ENCODE results near the gene GPA33. TPM values are rescaled to one million over a fixed set of nuclear protein-coding genes. Genes with fewer than 3 reads are reported as not detected.

GPA33 gene
- total and polyA plus RNA-seq, 9 of the 15 experiments (the other 6 are each of a cell fraction or from before 2014, with no cell fraction given): 0.13 TPM; not detected in 8

GRCh38 chr1:167064621-167065020 is 25.6 kb downstream of the GPA33 start (continued):
- TF ChIP-seq NELFE (IDR thresholded peaks at IDR 0.05; ENCODE audit: insufficient read depth, insufficient read length) (no peak), TEAD4 (IDR thresholded peaks at IDR 0.05; ENCODE audit: low read length) (peak; percentile 10; the same call in 1 of the 2 replicates), TEAD4 (CRISPR knock-in tag; IDR thresholded peaks at IDR 0.05; ENCODE audit: borderline replicate concordance) (no peak), HIVEP1 (CRISPR knock-in tag; IDR thresholded peaks at IDR 0.05) (no peak), GTF3C2 (IDR thresholded peaks at IDR 0.05; ENCODE audit: borderline replicate concordance, extremely low read depth, insufficient read length) (no peak), BHLHE40 (IDR thresholded peaks at IDR 0.05; ENCODE audit: low read length) (peak; percentile 79), HSF4 (CRISPR knock-in tag; IDR thresholded peaks at IDR 0.05; ENCODE audit: borderline replicate concordance) (no peak), RBM39 (optimal IDR thresholded peaks at IDR 0.05; ENCODE audit: low read depth, low read length) (no peak), SMARCA4 (IDR thresholded peaks at IDR 0.05) (no peak), ZNF232 (CRISPR knock-in tag; IDR thresholded peaks at IDR 0.05) (no peak), ZNF311 (CRISPR knock-in tag; IDR thresholded peaks at IDR 0.05) (no peak), ETS1 (conservative IDR thresholded peaks at IDR 0.05; ENCODE audit: control insufficient read depth, low read depth, low read length) (no peak), ZNF146 (CRISPR knock-in tag; IDR thresholded peaks at IDR 0.05; ENCODE audit: unreplicated experiment) (no peak), CTBP1 (IDR thresholded peaks at IDR 0.05; ENCODE audit: borderline replicate concordance) (peak; percentile 99)
- TF ChIP-seq, protein P1, sequence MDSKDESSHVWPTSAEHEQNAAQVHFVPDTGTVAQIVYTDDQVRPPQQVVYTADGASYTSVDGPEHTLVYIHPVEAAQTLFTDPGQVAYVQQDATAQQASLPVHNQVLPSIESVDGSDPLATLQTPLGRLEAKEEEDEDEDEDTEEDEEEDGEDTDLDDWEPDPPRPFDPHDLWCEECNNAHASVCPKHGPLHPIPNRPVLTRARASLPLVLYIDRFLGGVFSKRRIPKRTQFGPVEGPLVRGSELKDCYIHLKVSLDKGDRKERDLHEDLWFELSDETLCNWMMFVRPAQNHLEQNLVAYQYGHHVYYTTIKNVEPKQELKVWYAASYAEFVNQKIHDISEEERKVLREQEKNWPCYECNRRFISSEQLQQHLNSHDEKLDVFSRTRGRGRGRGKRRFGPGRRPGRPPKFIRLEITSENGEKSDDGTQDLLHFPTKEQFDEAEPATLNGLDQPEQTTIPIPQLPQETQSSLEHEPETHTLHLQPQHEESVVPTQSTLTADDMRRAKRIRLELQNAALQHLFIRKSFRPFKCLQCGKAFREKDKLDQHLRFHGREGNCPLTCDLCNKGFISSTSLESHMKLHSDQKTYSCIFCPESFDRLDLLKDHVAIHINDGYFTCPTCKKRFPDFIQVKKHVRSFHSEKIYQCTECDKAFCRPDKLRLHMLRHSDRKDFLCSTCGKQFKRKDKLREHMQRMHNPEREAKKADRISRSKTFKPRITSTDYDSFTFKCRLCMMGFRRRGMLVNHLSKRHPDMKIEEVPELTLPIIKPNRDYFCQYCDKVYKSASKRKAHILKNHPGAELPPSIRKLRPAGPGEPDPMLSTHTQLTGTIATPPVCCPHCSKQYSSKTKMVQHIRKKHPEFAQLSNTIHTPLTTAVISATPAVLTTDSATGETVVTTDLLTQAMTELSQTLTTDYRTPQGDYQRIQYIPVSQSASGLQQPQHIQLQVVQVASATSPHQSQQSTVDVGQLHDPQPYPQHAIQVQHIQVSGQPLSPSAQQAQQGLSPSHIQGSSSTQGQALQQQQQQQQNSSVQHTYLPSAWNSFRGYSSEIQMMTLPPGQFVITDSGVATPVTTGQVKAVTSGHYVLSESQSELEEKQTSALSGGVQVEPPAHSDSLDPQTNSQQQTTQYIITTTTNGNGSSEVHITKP (IDR thresholded peaks at IDR 0.05; ENCODE audit: partially characterized antibody): no peak
- TF ChIP-seq, protein P2, sequence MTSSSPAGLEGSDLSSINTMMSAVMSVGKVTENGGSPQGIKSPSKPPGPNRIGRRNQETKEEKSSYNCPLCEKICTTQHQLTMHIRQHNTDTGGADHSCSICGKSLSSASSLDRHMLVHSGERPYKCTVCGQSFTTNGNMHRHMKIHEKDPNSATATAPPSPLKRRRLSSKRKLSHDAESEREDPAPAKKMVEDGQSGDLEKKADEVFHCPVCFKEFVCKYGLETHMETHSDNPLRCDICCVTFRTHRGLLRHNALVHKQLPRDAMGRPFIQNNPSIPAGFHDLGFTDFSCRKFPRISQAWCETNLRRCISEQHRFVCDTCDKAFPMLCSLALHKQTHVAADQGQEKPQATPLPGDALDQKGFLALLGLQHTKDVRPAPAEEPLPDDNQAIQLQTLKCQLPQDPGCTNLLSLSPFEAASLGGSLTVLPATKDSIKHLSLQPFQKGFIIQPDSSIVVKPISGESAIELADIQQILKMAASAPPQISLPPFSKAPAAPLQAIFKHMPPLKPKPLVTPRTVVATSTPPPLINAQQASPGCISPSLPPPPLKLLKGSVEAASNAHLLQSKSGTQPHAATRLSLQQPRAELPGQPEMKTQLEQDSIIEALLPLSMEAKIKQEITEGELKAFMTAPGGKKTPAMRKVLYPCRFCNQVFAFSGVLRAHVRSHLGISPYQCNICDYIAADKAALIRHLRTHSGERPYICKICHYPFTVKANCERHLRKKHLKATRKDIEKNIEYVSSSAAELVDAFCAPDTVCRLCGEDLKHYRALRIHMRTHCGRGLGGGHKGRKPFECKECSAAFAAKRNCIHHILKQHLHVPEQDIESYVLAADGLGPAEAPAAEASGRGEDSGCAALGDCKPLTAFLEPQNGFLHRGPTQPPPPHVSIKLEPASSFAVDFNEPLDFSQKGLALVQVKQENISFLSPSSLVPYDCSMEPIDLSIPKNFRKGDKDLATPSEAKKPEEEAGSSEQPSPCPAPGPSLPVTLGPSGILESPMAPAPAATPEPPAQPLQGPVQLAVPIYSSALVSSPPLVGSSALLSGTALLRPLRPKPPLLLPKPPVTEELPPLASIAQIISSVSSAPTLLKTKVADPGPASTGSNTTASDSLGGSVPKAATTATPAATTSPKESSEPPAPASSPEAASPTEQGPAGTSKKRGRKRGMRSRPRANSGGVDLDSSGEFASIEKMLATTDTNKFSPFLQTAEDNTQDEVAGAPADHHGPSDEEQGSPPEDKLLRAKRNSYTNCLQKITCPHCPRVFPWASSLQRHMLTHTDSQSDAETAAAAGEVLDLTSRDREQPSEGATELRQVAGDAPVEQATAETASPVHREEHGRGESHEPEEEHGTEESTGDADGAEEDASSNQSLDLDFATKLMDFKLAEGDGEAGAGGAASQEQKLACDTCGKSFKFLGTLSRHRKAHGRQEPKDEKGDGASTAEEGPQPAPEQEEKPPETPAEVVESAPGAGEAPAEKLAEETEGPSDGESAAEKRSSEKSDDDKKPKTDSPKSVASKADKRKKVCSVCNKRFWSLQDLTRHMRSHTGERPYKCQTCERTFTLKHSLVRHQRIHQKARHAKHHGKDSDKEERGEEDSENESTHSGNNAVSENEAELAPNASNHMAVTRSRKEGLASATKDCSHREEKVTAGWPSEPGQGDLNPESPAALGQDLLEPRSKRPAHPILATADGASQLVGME (CRISPR knock-in tag; IDR thresholded peaks at IDR 0.05): peak; percentile 99
